ENCODE data around the gene IKZF4.

IKZF4 gene

GRCh38 chr12:56081393-56082347 is 60.8 kb downstream of the IKZF4 start:
- no peaks in the 10 kb centered on the region for H3K27me3 ChIP-seq (ENCODE audit: control insufficient read depth, insufficient read depth, low read length)
- 0 out of 2 replicates have a peak, but pooled peaks cover 2% of the 10 kb centered on the region for H3K4me1 ChIP-seq (ENCODE audit: control insufficient read depth, insufficient read depth, low read length)
- no CpG with 5 or more reads among the region's 6 CpGs for WGBS (ENCODE audit: insufficient coverage, insufficient read length)
- DNase-seq (ENCODE audit: low read depth, low spot score) = no peak
- peaks cover 10% of the 10 kb centered on the region; the same call in 1 of the 2 replicates for H3K36me3 ChIP-seq (ENCODE audit: control insufficient read depth, insufficient read depth, low read length)
- no peak overlapping the region for H3K27ac ChIP-seq (ENCODE audit: low read length)
- no peaks in the 10 kb centered on the region for H3K9me3 ChIP-seq (ENCODE audit: control insufficient read depth, insufficient read depth, low read length)
- no peak overlapping the region; the same call in 1 of the 2 replicates for H3K4me3 ChIP-seq (ENCODE audit: low read length)

- no peak overlapping the region for H3K27ac ChIP-seq (ENCODE audit: low read length)
These were observed 61.5 kb downstream of the IKZF4 start for GRCh38 chr12:56082382-56082781.

GRCh38 chr12:56082967-56083366 is 62.1 kb downstream of the IKZF4 start:
- no peaks in the 10 kb centered on the region for H3K9me3 ChIP-seq (ENCODE audit: control insufficient read depth, insufficient read depth, low read length)
- H3K27ac ChIP-seq (ENCODE audit: low read length) = no peak overlapping the region
- H3K4me1 ChIP-seq (ENCODE audit: control insufficient read depth, insufficient read depth, low read length) = 0 out of 2 replicates have a peak, but pooled peaks cover 2% of the 10 kb centered on the region
- peaks cover 19% of the 10 kb centered on the region; the same call in 1 of the 2 replicates for H3K36me3 ChIP-seq (ENCODE audit: control insufficient read depth, insufficient read depth, low read length)
- no peak overlapping the region for H3K4me3 ChIP-seq (ENCODE audit: low read length)
- no peak for DNase-seq (ENCODE audit: low read depth, low spot score)
- WGBS (ENCODE audit: insufficient coverage, insufficient read length) = no CpG with 5 or more reads among the region's 3 CpGs
- H3K27me3 ChIP-seq (ENCODE audit: control insufficient read depth, insufficient read depth, low read length) = no peaks in the 10 kb centered on the region

More at GRCh38 chr12:56082382-56082781, 61.5 kb downstream of the IKZF4 start:
- DNase-seq (ENCODE audit: low read depth, low spot score) = no peak
- WGBS (ENCODE audit: insufficient coverage, insufficient read length) = no CpG with 5 or more reads among the region's 2 CpGs
- no peaks in the 10 kb centered on the region for H3K9me3 ChIP-seq (ENCODE audit: control insufficient read depth, insufficient read depth, low read length)
- H3K36me3 ChIP-seq (ENCODE audit: control insufficient read depth, insufficient read depth, low read length) = peaks cover 13% of the 10 kb centered on the region; the same call in 1 of the 2 replicates
- H3K4me1 ChIP-seq (ENCODE audit: control insufficient read depth, insufficient read depth, low read length) = 0 out of 2 replicates have a peak, but pooled peaks cover 2% of the 10 kb centered on the region
- H3K4me3 ChIP-seq (ENCODE audit: low read length) = no peak overlapping the region
- H3K27me3 ChIP-seq (ENCODE audit: control insufficient read depth, insufficient read depth, low read length) = no peaks in the 10 kb centered on the region

GRCh38 chr12:56084958-56085543 is 64.2 kb downstream of the IKZF4 start:
- Histone ChIP-seq H3K4me3 (ENCODE audit: low read length) (no peak overlapping the region), H3K27ac (ENCODE audit: low read length) (no peak overlapping the region), H3K27me3 (ENCODE audit: control insufficient read depth, insufficient read depth, low read length) (no peaks in the 10 kb centered on the region), H3K36me3 (ENCODE audit: control insufficient read depth, insufficient read depth, low read length) (peaks cover 25% of the 10 kb centered on the region; the same call in 1 of the 2 replicates), H3K9me3 (ENCODE audit: control insufficient read depth, insufficient read depth, low read length) (no peaks in the 10 kb centered on the region), H3K4me1 (ENCODE audit: control insufficient read depth, insufficient read depth, low read length) (0 out of 2 replicates have a peak, but pooled peaks cover 2% of the 10 kb centered on the region)
- DNase-seq (ENCODE audit: low read depth, low spot score) = no peak
- WGBS (ENCODE audit: insufficient coverage, insufficient read length) = no CpG with 5 or more reads among the region's 15 CpGs

- H3K4me1 ChIP-seq (ENCODE audit: control insufficient read depth, insufficient read depth, low read length) = 0 out of 2 replicates have a peak, but pooled peaks cover 2% of the 10 kb centered on the region
- H3K36me3 ChIP-seq (ENCODE audit: control insufficient read depth, insufficient read depth, low read length) = peaks cover 25% of the 10 kb centered on the region; the same call in 1 of the 2 replicates
- no CpG with 5 or more reads among the region's 3 CpGs for WGBS (ENCODE audit: insufficient coverage, insufficient read length)
- H3K27ac ChIP-seq (ENCODE audit: low read length) = no peak overlapping the region
- DNase-seq (ENCODE audit: low read depth, low spot score) = no peak
- H3K9me3 ChIP-seq (ENCODE audit: control insufficient read depth, insufficient read depth, low read length) = no peaks in the 10 kb centered on the region
- H3K4me3 ChIP-seq (ENCODE audit: low read length) = no peak overlapping the region
- no peaks in the 10 kb centered on the region for H3K27me3 ChIP-seq (ENCODE audit: control insufficient read depth, insufficient read depth, low read length)
These were observed 65.3 kb downstream of the IKZF4 start for GRCh38 chr12:56086096-56086495.

GRCh38 chr12:56086608-56087007 is 65.8 kb downstream of the IKZF4 start:
- no CpG with 5 or more reads among the region's 6 CpGs for WGBS (ENCODE audit: insufficient coverage, insufficient read length)
- no peak for DNase-seq (ENCODE audit: low read depth, low spot score)
- Histone ChIP-seq H3K36me3 (ENCODE audit: control insufficient read depth, insufficient read depth, low read length) (peaks cover 25% of the 10 kb centered on the region; the same call in 1 of the 2 replicates), H3K4me1 (ENCODE audit: control insufficient read depth, insufficient read depth, low read length) (no peaks in the 10 kb centered on the region), H3K4me3 (ENCODE audit: low read length) (no peak overlapping the region), H3K9me3 (ENCODE audit: control insufficient read depth, insufficient read depth, low read length) (no peaks in the 10 kb centered on the region), H3K27ac (ENCODE audit: low read length) (no peak overlapping the region), H3K27me3 (ENCODE audit: control insufficient read depth, insufficient read depth, low read length) (no peaks in the 10 kb centered on the region)

GRCh38 chr12:56087220-56087619 is 66.4 kb downstream of the IKZF4 start:
- no peaks in the 10 kb centered on the region for H3K27me3 ChIP-seq (ENCODE audit: control insufficient read depth, insufficient read depth, low read length)
- H3K27ac ChIP-seq (ENCODE audit: low read length) = no peak overlapping the region
- DNase-seq (ENCODE audit: low read depth, low spot score) = no peak
- no CpG with 5 or more reads among the region's 6 CpGs for WGBS (ENCODE audit: insufficient coverage, insufficient read length)
- peaks cover 25% of the 10 kb centered on the region; the same call in 1 of the 2 replicates for H3K36me3 ChIP-seq (ENCODE audit: control insufficient read depth, insufficient read depth, low read length)
- H3K4me3 ChIP-seq (ENCODE audit: low read length) = no peak overlapping the region
- H3K4me1 ChIP-seq (ENCODE audit: control insufficient read depth, insufficient read depth, low read length) = no peaks in the 10 kb centered on the region
- no peaks in the 10 kb centered on the region for H3K9me3 ChIP-seq (ENCODE audit: control insufficient read depth, insufficient read depth, low read length)
